ENCODE data around the gene BEND2.

BEND2 gene

DNA sequence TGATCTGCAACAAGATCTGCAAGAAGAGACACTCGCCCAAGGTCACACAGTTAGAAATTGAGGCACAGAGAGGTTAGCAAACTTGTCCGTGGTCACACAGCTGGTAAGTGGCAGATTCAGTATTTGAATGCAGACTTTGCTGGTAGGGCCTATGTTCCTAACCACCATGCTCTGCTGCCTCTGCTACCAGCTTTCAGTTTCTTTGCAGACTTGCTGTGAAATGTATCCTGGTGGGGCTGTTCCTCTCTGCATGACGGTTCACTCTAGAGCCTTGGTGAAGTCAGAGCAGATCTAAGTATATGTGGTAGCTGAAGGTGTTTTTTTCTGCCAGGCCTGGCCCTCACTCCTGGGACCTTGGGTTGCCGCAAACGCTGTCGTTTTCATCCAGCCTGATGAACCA is 87.1 kb downstream of the BEND2 start:
- DNase-seq = no peak

DNA sequence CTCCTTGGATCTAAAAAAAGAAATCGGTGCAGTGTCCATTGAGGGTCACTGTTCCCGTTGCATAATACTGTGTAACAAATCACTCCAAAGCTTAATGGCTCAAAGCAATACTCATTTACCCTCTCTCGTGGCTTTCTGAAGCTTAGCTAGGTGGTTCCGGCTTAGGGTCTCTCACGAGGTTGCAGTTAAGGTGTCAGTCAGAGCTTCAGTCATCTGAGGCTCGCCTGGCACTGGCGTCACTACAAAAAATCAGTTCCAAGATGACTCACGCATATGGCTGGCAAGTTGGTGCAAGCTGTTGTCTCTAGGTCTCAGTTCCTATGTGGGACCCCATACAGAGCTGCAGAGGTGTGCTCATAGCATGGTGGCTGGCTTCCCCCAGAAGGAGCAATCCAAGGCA is 91.0 kb downstream of the BEND2 start:
- no peak for DNase-seq

GRCh38 chrX:18126971-18127370 is 93.7 kb downstream of the BEND2 start:
- DNase-seq = no peak

DNA sequence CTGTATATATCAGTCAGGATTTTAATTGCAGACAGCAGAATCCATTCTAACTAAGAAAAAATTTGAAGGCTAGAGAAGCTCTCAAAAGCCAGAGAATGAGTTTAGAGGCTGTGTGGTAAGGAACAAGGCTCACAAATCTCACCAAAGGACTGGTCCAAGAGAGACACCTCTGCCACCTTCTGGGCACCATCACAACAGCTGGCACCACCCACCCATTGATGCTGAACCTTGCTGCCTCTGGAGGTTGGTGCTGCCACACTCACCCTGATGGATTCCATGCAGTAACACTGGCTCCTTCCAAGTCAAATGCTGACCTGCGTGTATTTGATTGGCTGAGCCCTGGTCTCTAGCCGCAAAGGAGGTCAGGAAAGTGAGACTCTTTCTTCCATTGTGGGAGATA is 100.8 kb downstream of the BEND2 start:
- DNase-seq = no peak

All from OCI-M1 (cell line).